HEK293 (cell line): ENCODE results near the gene GSG1L.

Experiments used
- KLF7 ChIP-seq: fragments of 450-650 bp; formaldehyde crosslinking; IDR thresholded peaks from 2 replicates; pipeline ENCODE4 v1.5.1; 2016; ENCODE audit warnings: missing biosample characterization, missing genetic modification characterization, borderline replicate concordance
- YY1 ChIP-seq: fragments of 450-650 bp; formaldehyde crosslinking; IDR thresholded peaks from 2 replicates; pipeline ENCODE4 v1.5.1; 2018; ENCODE audit warnings: missing biosample characterization, missing genetic modification characterization
- ZBTB1 ChIP-seq: fragments of 450-650 bp; formaldehyde crosslinking; IDR thresholded peaks from 2 replicates; pipeline ENCODE4 v1.5.1; 2016; ENCODE audit warnings: missing biosample characterization, missing genetic modification characterization
- ZBTB20 ChIP-seq: fragments of 450-650 bp; formaldehyde crosslinking; IDR thresholded peaks from 2 replicates; pipeline ENCODE4 v1.5.1; 2016; ENCODE audit warnings: missing biosample characterization, missing genetic modification characterization
- ZFP69B ChIP-seq: fragments of 450-650 bp; formaldehyde crosslinking; IDR thresholded peaks from 2 replicates; pipeline ENCODE4 v1.5.1; 2016; ENCODE audit warnings: missing biosample characterization, missing genetic modification characterization
- ZNF660 ChIP-seq: fragments of 450-650 bp; IDR thresholded peaks from 2 replicates; pipeline ENCODE4 v1.5.1; 2018; ENCODE audit warnings: missing biosample characterization, mild to moderate bottlenecking, missing genetic modification characterization
- TF ChIP-seq, protein P1 (sequence below): fragments of 450-650 bp; formaldehyde crosslinking; IDR thresholded peaks from 2 replicates; pipeline ENCODE4 v1.5.1; 2016; ENCODE audit warnings: missing biosample characterization, missing genetic modification characterization

DNA sequence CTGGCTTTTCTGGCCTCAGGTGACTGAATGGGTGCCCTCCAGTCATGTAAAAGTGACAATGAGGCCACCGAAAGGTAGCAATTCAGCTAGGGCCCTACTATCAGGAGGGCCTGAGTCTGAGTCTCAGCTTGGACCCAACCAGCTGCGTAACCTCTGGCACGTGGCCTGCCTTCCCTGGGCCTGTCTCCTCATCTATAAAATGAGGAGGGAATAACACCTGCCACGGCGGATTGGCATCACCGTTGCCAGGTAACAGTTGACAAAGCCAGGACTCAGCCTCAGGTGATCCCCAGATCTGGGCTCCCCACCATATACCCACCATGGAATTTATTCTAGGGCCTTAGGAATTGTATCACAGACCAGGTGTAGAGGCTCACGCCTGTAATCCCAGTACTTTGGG is 296.4 kb downstream of the GSG1L start:
- TF ChIP-seq ZBTB20 (tag by site-specific recombination) (no peak), ZBTB1 (tag by site-specific recombination) (no peak), ZFP69B (tag by site-specific recombination) (no peak), YY1 (tag by site-specific recombination) (no peak), ZNF660 (no peak), KLF7 (tag by site-specific recombination) (no peak)
- TF ChIP-seq, protein P1, sequence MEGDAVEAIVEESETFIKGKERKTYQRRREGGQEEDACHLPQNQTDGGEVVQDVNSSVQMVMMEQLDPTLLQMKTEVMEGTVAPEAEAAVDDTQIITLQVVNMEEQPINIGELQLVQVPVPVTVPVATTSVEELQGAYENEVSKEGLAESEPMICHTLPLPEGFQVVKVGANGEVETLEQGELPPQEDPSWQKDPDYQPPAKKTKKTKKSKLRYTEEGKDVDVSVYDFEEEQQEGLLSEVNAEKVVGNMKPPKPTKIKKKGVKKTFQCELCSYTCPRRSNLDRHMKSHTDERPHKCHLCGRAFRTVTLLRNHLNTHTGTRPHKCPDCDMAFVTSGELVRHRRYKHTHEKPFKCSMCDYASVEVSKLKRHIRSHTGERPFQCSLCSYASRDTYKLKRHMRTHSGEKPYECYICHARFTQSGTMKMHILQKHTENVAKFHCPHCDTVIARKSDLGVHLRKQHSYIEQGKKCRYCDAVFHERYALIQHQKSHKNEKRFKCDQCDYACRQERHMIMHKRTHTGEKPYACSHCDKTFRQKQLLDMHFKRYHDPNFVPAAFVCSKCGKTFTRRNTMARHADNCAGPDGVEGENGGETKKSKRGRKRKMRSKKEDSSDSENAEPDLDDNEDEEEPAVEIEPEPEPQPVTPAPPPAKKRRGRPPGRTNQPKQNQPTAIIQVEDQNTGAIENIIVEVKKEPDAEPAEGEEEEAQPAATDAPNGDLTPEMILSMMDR (tag by site-specific recombination): no peak
